ENCODE data around the gene PCCB. TPM values are rescaled to one million over a fixed set of nuclear protein-coding genes. Genes with fewer than 3 reads are reported as not detected.

The PCCB gene
- total RNA-seq, 1 experiment from 2014 or later: 46.8 TPM

DNA sequence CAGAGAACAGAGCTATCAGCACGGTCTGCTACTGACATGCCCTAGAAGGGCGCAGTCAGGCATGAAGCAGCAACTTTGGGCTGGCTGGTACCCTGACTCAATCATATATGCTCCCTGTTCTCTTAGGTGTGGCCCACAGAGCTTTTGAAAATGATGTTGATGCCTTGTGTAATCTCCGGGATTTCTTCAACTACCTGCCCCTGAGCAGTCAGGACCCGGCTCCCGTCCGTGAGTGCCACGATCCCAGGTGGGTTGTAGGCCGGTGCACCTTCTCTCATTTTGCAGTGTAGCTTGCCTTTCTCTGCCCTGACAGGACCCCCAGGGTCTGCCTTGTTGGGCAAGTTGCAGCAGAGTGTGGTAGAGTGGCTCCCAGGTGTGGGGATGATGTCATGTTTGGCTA lies 47.7 kb downstream of the PCCB start:
- no TSS peak for BruUV-seq (replicated peaks)
- H3K4me2 ChIP-seq: no peak overlapping the region
- intact Hi-C loops (cut with micrococcal nuclease; ENCODE audit: unreplicated experiment): no loop called here
- no peaks in the 10 kb centered on the region for H3K79me2 ChIP-seq (ENCODE audit: low read depth)
- TF ChIP-seq EZH2 (IDR thresholded peaks at IDR 0.05; ENCODE audit: low read depth): no peak
- TF ChIP-seq, protein P1, sequence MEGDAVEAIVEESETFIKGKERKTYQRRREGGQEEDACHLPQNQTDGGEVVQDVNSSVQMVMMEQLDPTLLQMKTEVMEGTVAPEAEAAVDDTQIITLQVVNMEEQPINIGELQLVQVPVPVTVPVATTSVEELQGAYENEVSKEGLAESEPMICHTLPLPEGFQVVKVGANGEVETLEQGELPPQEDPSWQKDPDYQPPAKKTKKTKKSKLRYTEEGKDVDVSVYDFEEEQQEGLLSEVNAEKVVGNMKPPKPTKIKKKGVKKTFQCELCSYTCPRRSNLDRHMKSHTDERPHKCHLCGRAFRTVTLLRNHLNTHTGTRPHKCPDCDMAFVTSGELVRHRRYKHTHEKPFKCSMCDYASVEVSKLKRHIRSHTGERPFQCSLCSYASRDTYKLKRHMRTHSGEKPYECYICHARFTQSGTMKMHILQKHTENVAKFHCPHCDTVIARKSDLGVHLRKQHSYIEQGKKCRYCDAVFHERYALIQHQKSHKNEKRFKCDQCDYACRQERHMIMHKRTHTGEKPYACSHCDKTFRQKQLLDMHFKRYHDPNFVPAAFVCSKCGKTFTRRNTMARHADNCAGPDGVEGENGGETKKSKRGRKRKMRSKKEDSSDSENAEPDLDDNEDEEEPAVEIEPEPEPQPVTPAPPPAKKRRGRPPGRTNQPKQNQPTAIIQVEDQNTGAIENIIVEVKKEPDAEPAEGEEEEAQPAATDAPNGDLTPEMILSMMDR (conservative IDR thresholded peaks at IDR 0.05): no peak
- H3K9me2 ChIP-seq (ENCODE audit: insufficient read depth): no peaks in the 10 kb centered on the region
- no peak for DNase-seq
- H3K4me1 ChIP-seq (replicated peaks; ENCODE audit: insufficient read depth): no peaks in the 10 kb centered on the region
- H2AFZ ChIP-seq: no peak overlapping the region
- H3K9me3 ChIP-seq (ENCODE audit: insufficient read depth, low read depth): no peaks in the 10 kb centered on the region
- H3K27ac ChIP-seq: no peak overlapping the region
- H3F3A ChIP-seq (ENCODE audit: insufficient read depth, low read depth): peaks cover 8% of the 10 kb centered on the region; the same call in 1 of the 2 replicates
- H3K36me3 ChIP-seq (ENCODE audit: low read depth): 0 out of 2 replicates have a peak, but pooled peaks cover 3% of the 10 kb centered on the region
- H3K4me3 ChIP-seq: no peak overlapping the region
- H4K20me1 ChIP-seq (ENCODE audit: insufficient read depth): no peaks in the 10 kb centered on the region
- ChIA-PET CTCF (no interaction called here), POLR2A (ENCODE audit: unreplicated experiment) (no interaction called here)
- no peaks in the 10 kb centered on the region for H3K27me3 ChIP-seq (ENCODE audit: insufficient read depth, low read depth)

DNA sequence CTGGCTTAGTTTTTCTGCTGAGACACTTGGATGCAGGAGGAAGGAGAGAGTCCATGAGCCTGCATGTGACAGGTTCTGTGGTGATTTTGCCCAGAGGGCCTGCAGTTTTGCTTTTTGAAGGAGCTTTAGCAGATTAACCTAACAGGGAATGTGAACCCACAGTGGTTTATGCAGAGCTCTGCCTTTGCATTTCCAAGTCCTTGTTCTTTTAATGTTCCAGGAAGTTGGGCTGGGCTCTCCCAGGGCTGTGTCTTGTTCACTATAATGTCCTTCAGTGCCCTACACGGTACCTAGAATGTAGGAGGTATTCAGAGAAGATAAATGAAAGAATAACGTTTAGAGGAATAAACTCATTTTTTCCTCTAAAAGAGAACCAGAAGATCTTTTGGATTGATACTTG lies 50.3 kb downstream of the PCCB start:
- H3K27me3 ChIP-seq (ENCODE audit: insufficient read depth, low read depth): no peaks in the 10 kb centered on the region
- H3F3A ChIP-seq (ENCODE audit: insufficient read depth, low read depth): peaks cover 8% of the 10 kb centered on the region; the same call in 1 of the 2 replicates
- H3K4me2 ChIP-seq: no peak overlapping the region
- no peak overlapping the region for H3K4me3 ChIP-seq
- no peaks in the 10 kb centered on the region for H3K9me3 ChIP-seq (ENCODE audit: insufficient read depth, low read depth)
- no peak overlapping the region for H2AFZ ChIP-seq
- ChIA-PET POLR2A (ENCODE audit: unreplicated experiment) (no interaction called here), CTCF (no interaction called here)
- H3K79me2 ChIP-seq (ENCODE audit: low read depth): no peaks in the 10 kb centered on the region
- no TSS peak for BruUV-seq (replicated peaks)
- no peaks in the 10 kb centered on the region for H4K20me1 ChIP-seq (ENCODE audit: insufficient read depth)
- no peak for TF ChIP-seq EZH2 (IDR thresholded peaks at IDR 0.05; ENCODE audit: low read depth)
- TF ChIP-seq, protein P1 (conservative IDR thresholded peaks at IDR 0.05): no peak
- DNase-seq: no peak
- H3K4me1 ChIP-seq (replicated peaks; ENCODE audit: insufficient read depth): no peaks in the 10 kb centered on the region
- intact Hi-C loops (cut with micrococcal nuclease; ENCODE audit: unreplicated experiment): no loop called here
- no peak overlapping the region for H3K27ac ChIP-seq
- H3K36me3 ChIP-seq (ENCODE audit: low read depth): 0 out of 2 replicates have a peak, but pooled peaks cover 3% of the 10 kb centered on the region
- no peaks in the 10 kb centered on the region for H3K9me2 ChIP-seq (ENCODE audit: insufficient read depth)

GRCh38 chr3:136305879-136306278 lies 55.7 kb downstream of the PCCB start:
- TF ChIP-seq, protein P1 (conservative IDR thresholded peaks at IDR 0.05): peak; percentile 75
- TF ChIP-seq EZH2 (IDR thresholded peaks at IDR 0.05; ENCODE audit: low read depth): no peak
- peak; percentile 7 to 36 for DNase-seq
- CTCF ChIA-PET: interaction anchor here (0.5 to 2.4 kb wide), 7 partner anchors 45 to 708 kb away, joined by 4 to 22 read pairs (median 8); partner anchors contain the start of gene STAG1

More at GRCh38 chr3:136305879-136306278, 55.7 kb downstream of the PCCB start:
- POLR2A ChIA-PET (ENCODE audit: unreplicated experiment): interaction anchor here (0.5 to 0.6 kb wide), 2 partner anchors 109 to 447 kb away, joined by 3 read pairs; partner anchors contain the start of gene MSL2
- H3F3A ChIP-seq (ENCODE audit: insufficient read depth, low read depth): no peaks in the 10 kb centered on the region
- H4K20me1 ChIP-seq (ENCODE audit: insufficient read depth): no peaks in the 10 kb centered on the region
- H3K4me2 ChIP-seq: no peak overlapping the region
- BruUV-seq (replicated peaks): no TSS peak
- no peaks in the 10 kb centered on the region for H3K4me1 ChIP-seq (replicated peaks; ENCODE audit: insufficient read depth)
- no peak overlapping the region for H3K4me3 ChIP-seq
- no peaks in the 10 kb centered on the region for H3K27me3 ChIP-seq (ENCODE audit: insufficient read depth, low read depth)
- H3K9me3 ChIP-seq (ENCODE audit: insufficient read depth, low read depth): no peaks in the 10 kb centered on the region
- no peak overlapping the region for H2AFZ ChIP-seq
- H3K9me2 ChIP-seq (ENCODE audit: insufficient read depth): no peaks in the 10 kb centered on the region
- H3K36me3 ChIP-seq (ENCODE audit: low read depth): 0 out of 2 replicates have a peak, but pooled peaks cover 3% of the 10 kb centered on the region
- H3K79me2 ChIP-seq (ENCODE audit: low read depth): no peaks in the 10 kb centered on the region
- intact Hi-C loops (cut with micrococcal nuclease; ENCODE audit: unreplicated experiment): loop anchor here (1.0 to 5.0 kb wide), 3 partner anchors 86 to 708 kb away; partner anchors contain the start of gene STAG1
- no peak overlapping the region for H3K27ac ChIP-seq

All from PC-9 (cell line).